ENCODE measurements around the gene RSAD1.

The RSAD1 gene

GRCh38 chr17:50517011-50517410 is 38.4 kb downstream of the RSAD1 start:
- in situ Hi-C loops (cut with HindIII; ENCODE audit: low sequenced_read_pairs), result loop anchor here (5.0 kb wide), 1 partner anchor 110 kb away; no protein-coding TSS in a partner anchor

- in situ Hi-C loops (cut with HindIII; ENCODE audit: low sequenced_read_pairs), result loop anchor here (5.0 kb wide), 1 partner anchor 110 kb away; no protein-coding TSS in a partner anchor
Measured at GRCh38 chr17:50517504-50518383, 39.1 kb downstream of the RSAD1 start.

- in situ Hi-C loops (cut with HindIII; ENCODE audit: low sequenced_read_pairs), result loop anchor here (5.0 kb wide), 1 partner anchor 109 kb away; no protein-coding TSS in a partner anchor
Measured at GRCh38 chr17:50518384-50519023, 39.8 kb downstream of the RSAD1 start.

- in situ Hi-C loops (cut with HindIII; ENCODE audit: low sequenced_read_pairs), result loop anchor here (5.0 kb wide), 1 partner anchor 108 kb away; no protein-coding TSS in a partner anchor
Measured at GRCh38 chr17:50519141-50519834, 40.6 kb downstream of the RSAD1 start.

- in situ Hi-C loops (cut with HindIII; ENCODE audit: low sequenced_read_pairs), result no loop called here
Measured at GRCh38 chr17:50520483-50520882, 41.8 kb downstream of the RSAD1 start.

GRCh38 chr17:50521514-50521913 is 42.9 kb downstream of the RSAD1 start:
- in situ Hi-C loops (cut with HindIII; ENCODE audit: low sequenced_read_pairs), result no loop called here

GRCh38 chr17:50522766-50523165 is 44.1 kb downstream of the RSAD1 start:
- in situ Hi-C loops (cut with HindIII; ENCODE audit: low sequenced_read_pairs), result no loop called here

- in situ Hi-C loops (cut with HindIII; ENCODE audit: low sequenced_read_pairs), result no loop called here
Measured at GRCh38 chr17:50523208-50523607, 44.5 kb downstream of the RSAD1 start.

- in situ Hi-C loops (cut with HindIII; ENCODE audit: low sequenced_read_pairs), result no loop called here
Measured at GRCh38 chr17:50524838-50525237, 46.2 kb downstream of the RSAD1 start.

- in situ Hi-C loops (cut with HindIII; ENCODE audit: low sequenced_read_pairs), result no loop called here
Measured at GRCh38 chr17:50527155-50527762, 48.6 kb downstream of the RSAD1 start.

- in situ Hi-C loops (cut with HindIII; ENCODE audit: low sequenced_read_pairs), result no loop called here
Measured at GRCh38 chr17:50527949-50528474, 49.4 kb downstream of the RSAD1 start.

GRCh38 chr17:50529849-50530248 is 51.2 kb downstream of the RSAD1 start:
- in situ Hi-C loops (cut with HindIII; ENCODE audit: low sequenced_read_pairs), result loop anchor here (5.0 kb wide), 1 partner anchor 58 kb away; no protein-coding TSS in a partner anchor

GRCh38 chr17:50531428-50532025 is 52.9 kb downstream of the RSAD1 start:
- in situ Hi-C loops (cut with HindIII; ENCODE audit: low sequenced_read_pairs), result loop anchor here (5.0 kb wide), 1 partner anchor 59 kb away; no protein-coding TSS in a partner anchor

- in situ Hi-C loops (cut with HindIII; ENCODE audit: low sequenced_read_pairs), result loop anchor here (5.0 kb wide), 1 partner anchor 60 kb away; no protein-coding TSS in a partner anchor
Measured at GRCh38 chr17:50532452-50533024, 53.9 kb downstream of the RSAD1 start, which contains the start of gene EPN3. TSS of gene EPN3 (plus strand) at chr17:50532735. CDS start at chr17:50536557, 3,822 bp downstream.

GRCh38 chr17:50533185-50533584 is 54.5 kb downstream of the RSAD1 start:
- in situ Hi-C loops (cut with HindIII; ENCODE audit: low sequenced_read_pairs), result loop anchor here (5.0 kb wide), 1 partner anchor 61 kb away; no protein-coding TSS in a partner anchor

- in situ Hi-C loops (cut with HindIII; ENCODE audit: low sequenced_read_pairs), result loop anchor here (5.0 kb wide), 1 partner anchor 61 kb away; no protein-coding TSS in a partner anchor
Measured at GRCh38 chr17:50533720-50534148, 55.1 kb downstream of the RSAD1 start.

GRCh38 chr17:50534222-50534978 is 55.7 kb downstream of the RSAD1 start:
- in situ Hi-C loops (cut with HindIII; ENCODE audit: low sequenced_read_pairs), result loop anchor here (5.0 kb wide), 1 partner anchor 62 kb away; no protein-coding TSS in a partner anchor

GRCh38 chr17:50534979-50535326 is 56.3 kb downstream of the RSAD1 start:
- in situ Hi-C loops (cut with HindIII; ENCODE audit: low sequenced_read_pairs), result loop anchor here (5.0 kb wide), 1 partner anchor 63 kb away; no protein-coding TSS in a partner anchor

Measured in endothelial cell of hepatic sinusoid (primary cell).